Esophagus muscularis mucosa (tissue), 4 donors: ENCODE results near the gene PSMC3. TPM values are rescaled to one million over a fixed set of nuclear protein-coding genes. Genes with fewer than 3 reads are reported as not detected.

Experiments used
- DNase-seq: peaks from one replicate; pipeline ENCODE4 v3.0.0-alpha.2; 2017; ENCODE audit errors: extremely low spot score
- H3K27ac ChIP-seq, 4 donors: fragments of 200-600 bp; sonication (generic); replicated peaks in 1 of 4; 1 replicate in 3 of 4; 2 replicates in 1 of 4; pipeline ENCODE4 v1.5.1; 2016 to 2019; ENCODE audit warnings: mild to moderate bottlenecking in 1 of 4
- H3K27me3 ChIP-seq, 4 donors: fragments of 200-600 bp; sonication (generic); one replicate each; pipeline versions ENCODE4 v1.5.1 to v1.6.0; 2016 to 2019
- H3K36me3 ChIP-seq, 4 donors: fragments of 200-600 bp; sonication (generic); one replicate each; pipeline ENCODE4 v1.5.1; 2016 to 2019
- H3K4me1 ChIP-seq, 4 donors: fragments of 200-600 bp; sonication (generic); one replicate each; pipeline ENCODE4 v1.5.1; 2016 to 2019
- H3K4me3 ChIP-seq, 4 donors: fragments of 200-600 bp; sonication (generic); 1 replicate in 2 of 4; 2 replicates in 2 of 4; pipeline ENCODE4 v1.5.1; 2016 to 2019; ENCODE audit warnings: mild to moderate bottlenecking in 4 of 4, moderate library complexity in 1 of 4
- H3K9me3 ChIP-seq, 4 donors: fragments of 200-600 bp; sonication (generic); 1 replicate in 3 of 4; 2 replicates in 1 of 4; pipeline ENCODE4 v1.5.1; 2016 to 2019
- CTCF ChIP-seq, 3 experiments: fragments of 200-600 bp in 2 of 3; fragments of 450-650 bp in 1 of 3; sonication (generic) in 2 of 3; IDR thresholded peaks; one replicate each; pipeline ENCODE4 v1.5.1; 2017 to 2019; ENCODE audit warnings: antibody characterized with exemption in 3 of 3, mild to moderate bottlenecking in 2 of 3, moderate library complexity in 1 of 3
- EP300 ChIP-seq: sonication (generic); formaldehyde crosslinking; IDR thresholded peaks from one replicate; pipeline ENCODE4 v1.6.1; 2017; ENCODE audit warnings: antibody characterized with exemption
- POLR2A ChIP-seq: fragments of 450-650 bp; IDR thresholded peaks from one replicate; pipeline ENCODE4 v1.6.1; 2017; ENCODE audit warnings: antibody characterized with exemption, moderate library complexity, mild to moderate bottlenecking, low read depth
- POLR2AphosphoS5 ChIP-seq, 2 donors: sonication (generic); formaldehyde crosslinking; IDR thresholded peaks; one replicate each; pipeline ENCODE4 v1.6.1; 2017; ENCODE audit warnings: antibody characterized with exemption in 2 of 2
- WGBS: methylation state at CpG from one replicate; pipeline ENCODE4 v1.1.5; 2018; 5-methylcytosine and 5-hydroxymethylcytosine counted together
- intact Hi-C: fragments of 100-400 bp; cut with DNase I; formaldehyde crosslinking; loops from one replicate; pipeline ENCODE4 v1.15.1; 2023
- total RNA-seq, 4 donors: library from RNA; depleted of rRNA; stranded (reverse); fragments of >200 nt; gene quantifications; one replicate each; pipeline versions ENCODE4 v1.1.0 to v1.2.1, GENCODE V29; 2016

The PSMC3 gene
- total RNA-seq, 4 donors from 2014 or later = 163 to 197 (median 182) TPM

GRCh38 chr11:47395223-47396048 is 30.8 kb downstream of the PSMC3 start:
- Histone ChIP-seq H3K36me3 (no peaks in the 10 kb centered on the region), H3K4me1 (peaks cover 13 to 39% (median 25%) of the 10 kb centered on the region in 4 donors), H3K27ac (peak overlapping the region; percentile 63 to 81 (median 78)), H3K27me3 (no peaks in the 10 kb centered on the region), H3K9me3 (no peaks in the 10 kb centered on the region), H3K4me3 (peak overlapping the region in 3 of 4 donors; percentile 7 to 31 (median 20))
- no peak for TF ChIP-seq EP300
- TF ChIP-seq CTCF (IDR thresholded peaks at IDR 0.05) = no peak
- no peak for TF ChIP-seq POLR2A
- TF ChIP-seq POLR2AphosphoS5 (IDR thresholded peaks at IDR 0.05) = no peak
- intact Hi-C loops = no loop called here
- WGBS = 81% methylated on average over 20 of the region's 25 CpGs
- DNase-seq = no peak

- Histone ChIP-seq H3K27ac (peak overlapping the region; percentile 63 to 81 (median 78)), H3K9me3 (no peaks in the 10 kb centered on the region), H3K4me3 (peak overlapping the region in 3 of 4 donors; percentile 7 to 31 (median 20)), H3K27me3 (no peaks in the 10 kb centered on the region), H3K4me1 (peaks cover 9 to 30% (median 18%) of the 10 kb centered on the region in 4 donors), H3K36me3 (no peaks in the 10 kb centered on the region)
- WGBS = 90% methylated on average over 14 of the region's 39 CpGs
- no peak for DNase-seq
- intact Hi-C loops = no loop called here
- no peak for TF ChIP-seq CTCF (IDR thresholded peaks at IDR 0.05)
- TF ChIP-seq POLR2AphosphoS5 (IDR thresholded peaks at IDR 0.05) = peak; percentile 35 to 52
Observed at GRCh38 chr11:47394322-47395222, 31.7 kb downstream of the PSMC3 start.

- H3K27ac ChIP-seq = peak overlapping the region; percentile 63 to 81 (median 78)
- no peaks in the 10 kb centered on the region for H3K36me3 ChIP-seq
- no peak for DNase-seq
- 71% methylated on average over 9 of the region's 9 CpGs for WGBS
- intact Hi-C loops = no loop called here
- peaks cover 6 to 27% (median 16%) of the 10 kb centered on the region in 4 donors for H3K4me1 ChIP-seq
- no peaks in the 10 kb centered on the region for H3K9me3 ChIP-seq
- TF ChIP-seq EP300 = no peak
- H3K27me3 ChIP-seq = no peaks in the 10 kb centered on the region
- H3K4me3 ChIP-seq = peak overlapping the region in 1 of 4 donors; percentile 14
Observed at GRCh38 chr11:47394050-47394321, 32.3 kb downstream of the PSMC3 start.

GRCh38 chr11:47393163-47394049 is 32.8 kb downstream of the PSMC3 start:
- H3K4me1 ChIP-seq = peaks cover 6 to 27% (median 16%) of the 10 kb centered on the region in 4 donors
- peak overlapping the region; percentile 63 to 81 (median 78) for H3K27ac ChIP-seq
- no peak overlapping the region for H3K4me3 ChIP-seq
- intact Hi-C loops = no loop called here
- TF ChIP-seq CTCF (IDR thresholded peaks at IDR 0.05) (no peak), POLR2AphosphoS5 (IDR thresholded peaks at IDR 0.05) (no peak)
- H3K9me3 ChIP-seq = no peaks in the 10 kb centered on the region
- H3K36me3 ChIP-seq = no peaks in the 10 kb centered on the region
- DNase-seq = no peak
- WGBS = 70% methylated on average over 13 of the region's 20 CpGs
- no peaks in the 10 kb centered on the region for H3K27me3 ChIP-seq
